Mesothelial cell of epicardium (in vitro differentiated cells): Measurements from ENCODE around the gene GGA1. TPM values are rescaled to one million over a fixed set of nuclear protein-coding genes. Genes with fewer than 3 reads are reported as not detected.

Experiments used
- DNase-seq, 2 experiments: peaks; one replicate each; pipeline ENCODE4 v3.0.0; 2021; ENCODE audit warnings: low spot score in 2 of 2; ENCODE audit not compliant: unreplicated experiment in 2 of 2
- H3K27ac Mint-ChIP-seq: 2 replicates; pipeline ENCODE4 v1.8.0; 2021; ENCODE audit warnings: mixed read lengths
- H3K27me3 Mint-ChIP-seq: 2 replicates; pipeline ENCODE4 v1.8.0; 2021; ENCODE audit warnings: low read depth, mixed read lengths
- H3K36me3 Mint-ChIP-seq: 2 replicates; pipeline ENCODE4 v1.8.0; 2021; ENCODE audit warnings: mixed read lengths
- H3K4me1 Mint-ChIP-seq: 2 replicates; pipeline ENCODE4 v1.8.0; 2021; ENCODE audit warnings: mixed read lengths
- H3K4me3 Mint-ChIP-seq: 2 replicates; pipeline ENCODE4 v1.8.0; 2021; ENCODE audit warnings: mild to moderate bottlenecking, moderate library complexity, mixed read lengths
- H3K9me3 Mint-ChIP-seq: 2 replicates; pipeline ENCODE4 v1.8.0; 2021; ENCODE audit warnings: mixed read lengths
- CTCF ChIP-seq: fragments of 200-600 bp; sonication (generic); IDR thresholded peaks from one replicate; pipeline ENCODE4 v1.5.0; 2021; ENCODE audit warnings: antibody characterized with exemption; ENCODE audit not compliant: unreplicated experiment
- total RNA-seq: library from RNA; stranded (reverse); gene quantifications from 3 replicates; pipeline ENCODE4 v1.2.1, GENCODE V29; 2021

The GGA1 gene
- total RNA-seq, 1 donor from 2014 or later = 107 TPM

DNA sequence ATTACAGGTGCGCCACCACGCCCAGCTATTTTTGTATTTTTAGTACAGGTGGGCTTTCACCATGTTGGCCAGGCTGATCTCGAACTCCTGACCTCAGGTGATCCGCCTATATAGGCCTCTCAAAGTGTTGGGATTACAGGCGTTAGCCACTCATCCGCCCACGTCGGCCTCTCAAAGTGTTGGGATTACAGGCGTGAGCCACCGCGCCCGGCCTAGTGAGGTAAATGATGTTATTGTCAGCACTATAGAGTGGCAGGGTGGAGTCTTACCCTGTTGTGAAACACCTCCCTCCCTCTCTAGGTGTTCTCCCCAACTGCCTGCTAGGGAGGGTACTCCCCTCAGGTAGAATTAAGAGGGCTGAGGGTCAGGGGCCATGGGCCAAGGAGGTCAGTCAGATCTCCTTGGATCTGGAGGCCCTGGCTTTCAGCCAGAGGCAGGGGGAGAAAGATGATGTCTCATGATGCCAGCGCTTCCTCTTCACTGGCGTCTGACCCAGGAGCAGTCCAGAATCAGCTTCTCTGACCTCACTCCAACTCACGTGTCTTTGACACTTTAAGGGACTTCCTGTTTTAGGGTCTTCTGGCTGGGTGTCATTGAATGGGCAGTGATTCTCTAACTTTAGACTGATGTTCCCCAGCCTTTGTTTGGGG lies 2.0 kb downstream of the GGA1 start:
- peaks cover 41% of the 10 kb centered on the region for H3K4me1 Mint-ChIP-seq
- H3K4me3 Mint-ChIP-seq = peak overlapping the region; percentile 86
- no peaks in the 10 kb centered on the region for H3K9me3 Mint-ChIP-seq
- DNase-seq = no peak
- TF ChIP-seq CTCF = no peak
- H3K27ac Mint-ChIP-seq = no peak overlapping the region
- H3K27me3 Mint-ChIP-seq = no peaks in the 10 kb centered on the region
- peaks cover 2% of the 10 kb centered on the region for H3K36me3 Mint-ChIP-seq

DNA sequence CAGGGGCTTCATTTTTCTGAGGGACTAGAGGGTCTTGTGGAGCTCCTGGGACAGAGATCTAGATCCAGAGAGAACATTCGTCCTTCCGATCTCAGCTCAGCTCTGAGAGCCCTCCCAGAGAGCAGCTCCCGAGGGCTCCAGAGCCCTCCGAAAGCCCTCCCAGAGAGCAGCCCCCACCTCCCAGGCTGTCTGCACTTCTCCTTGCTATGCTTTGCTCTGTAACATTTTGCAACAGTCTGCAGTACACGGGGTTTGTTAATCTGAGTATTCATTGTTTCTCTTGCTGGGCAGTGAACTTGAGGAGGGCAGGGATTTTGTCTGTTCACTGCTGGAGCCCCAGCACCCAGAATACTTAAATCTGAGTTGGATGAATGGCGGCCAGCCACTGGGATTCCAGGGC lies 2.6 kb downstream of the GGA1 start:
- Mint-ChIP-seq H3K36me3 (peaks cover 5% of the 10 kb centered on the region), H3K27ac (no peak overlapping the region), H3K27me3 (no peaks in the 10 kb centered on the region), H3K9me3 (no peaks in the 10 kb centered on the region), H3K4me3 (no peak overlapping the region), H3K4me1 (peaks cover 35% of the 10 kb centered on the region)
- no peak for DNase-seq
- TF ChIP-seq CTCF = no peak

- TF ChIP-seq CTCF = no peak
- H3K27ac Mint-ChIP-seq = no peak overlapping the region
- H3K9me3 Mint-ChIP-seq = no peaks in the 10 kb centered on the region
- DNase-seq = no peak
- H3K27me3 Mint-ChIP-seq = no peaks in the 10 kb centered on the region
- H3K36me3 Mint-ChIP-seq = peaks cover 20% of the 10 kb centered on the region
- H3K4me1 Mint-ChIP-seq = peaks cover 6% of the 10 kb centered on the region
- H3K4me3 Mint-ChIP-seq = no peak overlapping the region
These were observed 7.8 kb downstream of the GGA1 start for GRCh38 chr22:37616201-37617083.

DNA sequence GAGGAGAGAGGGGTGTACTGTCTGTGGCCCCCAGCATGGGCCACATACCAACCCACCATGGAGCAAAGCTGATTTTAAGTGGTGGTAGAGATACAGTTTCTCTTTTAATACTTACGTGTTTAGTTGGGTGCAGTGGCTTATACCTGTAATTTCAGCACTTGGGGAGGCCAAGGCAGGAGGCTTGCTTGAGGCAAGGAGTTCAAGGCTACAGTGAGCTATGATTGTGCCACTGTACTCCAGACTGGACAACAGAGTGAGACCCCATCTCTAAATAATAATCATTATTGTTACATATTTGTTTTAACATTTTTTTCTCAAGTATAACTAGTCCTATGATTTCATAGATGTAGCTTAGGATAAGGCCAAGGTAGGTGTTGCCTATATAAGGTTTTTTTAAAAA lies 8.8 kb downstream of the GGA1 start:
- Mint-ChIP-seq H3K27me3 (no peaks in the 10 kb centered on the region), H3K27ac (no peak overlapping the region), H3K4me1 (peaks cover 6% of the 10 kb centered on the region), H3K36me3 (peaks cover 22% of the 10 kb centered on the region), H3K4me3 (no peak overlapping the region), H3K9me3 (no peaks in the 10 kb centered on the region)
- TF ChIP-seq CTCF = no peak
- no peak for DNase-seq

DNA sequence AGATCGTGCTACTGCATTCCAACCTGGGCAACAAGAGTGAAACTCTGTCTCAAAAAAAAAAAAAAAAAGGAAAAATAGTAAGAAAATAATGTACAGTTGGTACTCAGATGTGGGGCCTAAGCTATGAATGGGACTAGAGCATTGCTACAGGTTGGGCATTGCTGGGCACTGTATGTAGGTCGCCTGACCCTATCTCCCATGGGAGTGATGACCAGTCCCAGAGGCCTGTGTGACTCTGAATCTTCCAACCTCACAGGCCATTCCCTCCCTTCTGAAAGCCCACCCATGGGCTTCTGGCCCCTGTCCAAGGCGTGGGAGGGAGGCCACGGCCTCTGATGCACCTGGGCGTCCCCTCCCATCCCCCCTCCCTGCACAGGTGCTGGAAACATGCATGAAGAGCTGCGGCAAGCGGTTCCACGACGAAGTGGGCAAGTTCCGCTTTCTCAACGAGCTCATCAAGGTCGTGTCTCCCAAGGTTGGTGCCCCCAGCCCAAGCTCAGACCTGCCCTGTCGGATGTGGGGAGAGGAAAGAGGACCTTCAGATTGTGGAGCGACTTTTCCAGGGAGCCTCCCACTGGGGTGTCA lies 9.5 kb downstream of the GGA1 start:
- Mint-ChIP-seq H3K4me1 (peaks cover 6% of the 10 kb centered on the region), H3K27me3 (no peaks in the 10 kb centered on the region), H3K36me3 (peaks cover 23% of the 10 kb centered on the region), H3K27ac (no peak overlapping the region), H3K4me3 (no peak overlapping the region), H3K9me3 (no peaks in the 10 kb centered on the region)
- TF ChIP-seq CTCF = no peak
- no peak for DNase-seq
